Measurements from ENCODE around the gene TBXAS1. TPM values are rescaled to one million over a fixed set of nuclear protein-coding genes. Genes with fewer than 3 reads are reported as not detected.
"Not testable (repeated sequence)": the region's sequence is repeated elsewhere in the genome, so short reads cannot be mapped to it uniquely, and the experiment has no call there.

Gene TBXAS1
- total and polyA plus RNA-seq, 2 donors from 2014 or later: 14.2 to 33.6 TPM

DNA sequence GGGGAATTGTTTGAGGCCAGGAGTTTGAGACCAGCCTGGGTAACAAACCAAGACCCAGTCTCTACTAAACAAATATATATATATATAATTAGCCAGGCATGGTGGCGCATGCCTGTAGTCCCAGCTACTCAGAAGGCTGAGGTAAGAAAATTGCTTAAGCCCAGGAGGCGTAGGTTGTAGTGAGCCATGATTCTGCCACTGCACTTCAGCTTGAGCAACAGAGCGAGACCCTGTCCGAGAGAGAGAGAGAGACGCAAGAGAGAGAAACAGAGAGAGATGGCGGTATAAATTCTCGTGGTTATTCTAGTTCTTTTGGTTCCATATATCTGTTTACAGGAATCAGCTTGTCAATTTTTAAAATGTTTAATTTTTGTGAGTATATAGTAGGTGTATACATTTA, 94.0 kb downstream of the TBXAS1 start:
- no peak overlapping the region for H3K27ac ChIP-seq (ENCODE audit: low read depth in 2 of 2, low read length in 2 of 2)
- intact Hi-C loops (cut with DNase I): no loop called here
- H3K36me3 ChIP-seq (ENCODE audit: control insufficient read depth in 2 of 3, insufficient read depth in 3 of 3, low read length in 3 of 3): no peaks in the 10 kb centered on the region
- no peaks in the 10 kb centered on the region for H3K4me1 ChIP-seq (ENCODE audit: control insufficient read depth in 2 of 3, insufficient read depth in 2 of 3, low read depth in 1 of 3, low read length in 3 of 3)
- no peak overlapping the region for H3K4me3 ChIP-seq (ENCODE audit: low read length in 3 of 3)
- FAIRE-seq: no peak
- H3K27me3 ChIP-seq (ENCODE audit: control insufficient read depth, insufficient read depth, low read length): no peaks in the 10 kb centered on the region
- TF ChIP-seq CTCF (IDR thresholded peaks at IDR 0.05; ENCODE audit: borderline replicate concordance, extremely low read depth, insufficient read depth): no peak
- H3K9me3 ChIP-seq (ENCODE audit: control insufficient read depth in 2 of 3, insufficient read depth in 1 of 3, low read length in 3 of 3): no peaks in the 10 kb centered on the region
- DNase-seq: peak in 1 of 5 donors; percentile 12
- no peak overlapping the region for H3K9ac ChIP-seq (ENCODE audit: low read length in 3 of 3)

- no peak overlapping the region for H3K27ac ChIP-seq (ENCODE audit: low read depth in 2 of 2, low read length in 2 of 2)
- FAIRE-seq (no peak), DNase-seq (no peak)
- H3K9ac ChIP-seq (ENCODE audit: low read length in 3 of 3): no peak overlapping the region
- no peaks in the 10 kb centered on the region for H3K27me3 ChIP-seq (ENCODE audit: control insufficient read depth, insufficient read depth, low read length)
- H3K4me1 ChIP-seq (ENCODE audit: control insufficient read depth in 2 of 3, insufficient read depth in 2 of 3, low read depth in 1 of 3, low read length in 3 of 3): no peaks in the 10 kb centered on the region
- no peaks in the 10 kb centered on the region for H3K9me3 ChIP-seq (ENCODE audit: control insufficient read depth in 2 of 3, insufficient read depth in 1 of 3, low read length in 3 of 3)
- intact Hi-C loops (cut with DNase I): no loop called here
- TF ChIP-seq CTCF (IDR thresholded peaks at IDR 0.05; ENCODE audit: borderline replicate concordance, extremely low read depth, insufficient read depth): no peak
- no peaks in the 10 kb centered on the region for H3K36me3 ChIP-seq (ENCODE audit: control insufficient read depth in 2 of 3, insufficient read depth in 3 of 3, low read length in 3 of 3)
- no peak overlapping the region for H3K4me3 ChIP-seq (ENCODE audit: low read length in 3 of 3)
Observed at GRCh38 chr7:139924461-139924860, 95.4 kb downstream of the TBXAS1 start.

DNA sequence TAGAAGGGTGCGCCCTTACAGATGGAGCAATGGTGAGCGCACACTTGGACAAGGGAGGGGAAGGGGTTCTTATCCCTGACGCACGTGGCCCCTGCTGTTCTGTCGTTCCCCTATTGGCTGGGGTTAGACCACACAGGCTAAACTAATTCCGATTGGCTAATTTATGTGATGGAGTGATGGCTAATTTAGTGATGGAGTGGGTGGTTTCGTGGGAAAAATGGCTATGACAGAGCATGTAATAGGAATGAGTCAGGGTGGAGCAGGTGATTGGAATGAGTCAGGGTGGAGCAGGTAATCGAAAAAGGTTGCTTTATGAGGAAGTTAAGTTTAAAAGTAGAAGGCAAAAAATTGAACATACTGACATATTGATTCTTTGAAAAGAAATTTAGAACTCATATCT, 100.2 kb downstream of the TBXAS1 start:
- intact Hi-C loops (cut with DNase I); H3K27me3 ChIP-seq (ENCODE audit: control insufficient read depth, insufficient read depth, low read length); H3K4me3 ChIP-seq (ENCODE audit: low read length in 3 of 3); H3K4me1 ChIP-seq (ENCODE audit: control insufficient read depth in 2 of 3, insufficient read depth in 2 of 3, low read depth in 1 of 3, low read length in 3 of 3); H3K9ac ChIP-seq (ENCODE audit: low read length in 3 of 3); DNase-seq; H3K9me3 ChIP-seq (ENCODE audit: control insufficient read depth in 2 of 3, insufficient read depth in 1 of 3, low read length in 3 of 3); H3K27ac ChIP-seq (ENCODE audit: low read depth in 2 of 2, low read length in 2 of 2); H3K36me3 ChIP-seq (ENCODE audit: control insufficient read depth in 2 of 3, insufficient read depth in 3 of 3, low read length in 3 of 3); FAIRE-seq: not testable (repeated sequence)

- no peak for TF ChIP-seq CTCF (IDR thresholded peaks at IDR 0.05; ENCODE audit: borderline replicate concordance, extremely low read depth, insufficient read depth)
- Histone ChIP-seq H3K4me1 (ENCODE audit: control insufficient read depth in 2 of 3, insufficient read depth in 2 of 3, low read depth in 1 of 3, low read length in 3 of 3) (no peaks in the 10 kb centered on the region), H3K9me3 (ENCODE audit: control insufficient read depth in 2 of 3, insufficient read depth in 1 of 3, low read length in 3 of 3) (no peaks in the 10 kb centered on the region), H3K9ac (ENCODE audit: low read length in 3 of 3) (no peak overlapping the region), H3K27ac (ENCODE audit: low read depth in 2 of 2, low read length in 2 of 2) (no peak overlapping the region), H3K27me3 (ENCODE audit: control insufficient read depth, insufficient read depth, low read length) (no peaks in the 10 kb centered on the region), H3K36me3 (ENCODE audit: control insufficient read depth in 2 of 3, insufficient read depth in 3 of 3, low read length in 3 of 3) (no peaks in the 10 kb centered on the region), H3K4me3 (ENCODE audit: low read length in 3 of 3) (no peak overlapping the region)
- DNase-seq (no peak), FAIRE-seq (no peak)
- intact Hi-C loops (cut with DNase I): no loop called here
Observed at GRCh38 chr7:139930286-139930965, 101.4 kb downstream of the TBXAS1 start.

Data from kidney (tissue), 14 donors.